Measurements from ENCODE around the gene KDM2B. TPM values are rescaled to one million over a fixed set of nuclear protein-coding genes. Genes with fewer than 3 reads are reported as not detected.

The KDM2B gene
- polyA plus RNA-seq, 1 donor from 2014 or later, result 85.5 TPM

- no peak overlapping the region for H3K9ac ChIP-seq (ENCODE audit: low read length)
- H4K20me1 ChIP-seq (ENCODE audit: insufficient read depth), result no peaks in the 10 kb centered on the region
- H3K27ac ChIP-seq (ENCODE audit: low read length), result no peak overlapping the region
- H3K9me2 ChIP-seq (ENCODE audit: insufficient read depth, low read length), result no peaks in the 10 kb centered on the region
- H3K79me2 ChIP-seq (replicated peaks; ENCODE audit: insufficient read depth, low read length), result no peaks in the 10 kb centered on the region
- no peak overlapping the region for H2AFZ ChIP-seq (ENCODE audit: low read depth, low read length)
- no peak overlapping the region for H3K4me3 ChIP-seq (ENCODE audit: low read length)
- H3K4me2 ChIP-seq (ENCODE audit: low read length), result no peak overlapping the region
- H3K9me3 ChIP-seq (ENCODE audit: low read length), result no peaks in the 10 kb centered on the region
- TF ChIP-seq MXI1 (conservative IDR thresholded peaks at IDR 0.05; ENCODE audit: poor library complexity, severe bottlenecking) (no peak), EP300 (conservative IDR thresholded peaks at IDR 0.05; ENCODE audit: poor library complexity, severe bottlenecking) (no peak), REST (IDR thresholded peaks at IDR 0.05; ENCODE audit: borderline replicate concordance) (no peak), RAD21 (conservative IDR thresholded peaks at IDR 0.05) (no peak), POLR2AphosphoS5 (IDR thresholded peaks at IDR 0.05) (no peak), EZH2 (IDR thresholded peaks at IDR 0.05; ENCODE audit: borderline replicate concordance, insufficient read depth, low read length, poor library complexity, severe bottlenecking) (no peak), CTCF (IDR thresholded peaks at IDR 0.05; ENCODE audit: poor library complexity, severe bottlenecking) (no peak), SMC3 (conservative IDR thresholded peaks at IDR 0.05; ENCODE audit: poor library complexity) (no peak), TAF1 (IDR thresholded peaks at IDR 0.05; ENCODE audit: low read depth) (no peak)
- H3F3A ChIP-seq (ENCODE audit: insufficient read depth, low read length, poor library complexity, severe bottlenecking), result no peaks in the 10 kb centered on the region
- H3K36me3 ChIP-seq (ENCODE audit: insufficient read depth, low read length), result no peaks in the 10 kb centered on the region
- H3K27me3 ChIP-seq (ENCODE audit: insufficient read depth, low read depth, low read length), result no peaks in the 10 kb centered on the region
These were observed 51.6 kb downstream of the KDM2B start for GRCh38 chr12:121529184-121529583.

- Histone ChIP-seq H2AFZ (ENCODE audit: low read depth, low read length) (no peak overlapping the region), H3K36me3 (ENCODE audit: insufficient read depth, low read length) (no peaks in the 10 kb centered on the region), H3K9ac (ENCODE audit: low read length) (no peak overlapping the region), H3F3A (ENCODE audit: insufficient read depth, low read length, poor library complexity, severe bottlenecking) (no peaks in the 10 kb centered on the region), H3K9me2 (ENCODE audit: insufficient read depth, low read length) (no peaks in the 10 kb centered on the region), H3K27me3 (ENCODE audit: insufficient read depth, low read depth, low read length) (no peaks in the 10 kb centered on the region), H3K4me3 (ENCODE audit: low read length) (no peak overlapping the region), H3K4me2 (ENCODE audit: low read length) (no peak overlapping the region), H3K79me2 (replicated peaks; ENCODE audit: insufficient read depth, low read length) (no peaks in the 10 kb centered on the region), H4K20me1 (ENCODE audit: insufficient read depth) (no peaks in the 10 kb centered on the region), H3K9me3 (ENCODE audit: low read length) (no peaks in the 10 kb centered on the region), H3K27ac (ENCODE audit: low read length) (no peak overlapping the region)
- TF ChIP-seq EZH2 (IDR thresholded peaks at IDR 0.05; ENCODE audit: borderline replicate concordance, insufficient read depth, low read length, poor library complexity, severe bottlenecking) (no peak), POLR2AphosphoS5 (IDR thresholded peaks at IDR 0.05) (no peak), CTCF (IDR thresholded peaks at IDR 0.05; ENCODE audit: poor library complexity, severe bottlenecking) (no peak), TAF1 (IDR thresholded peaks at IDR 0.05; ENCODE audit: low read depth) (no peak), RAD21 (conservative IDR thresholded peaks at IDR 0.05) (no peak), REST (IDR thresholded peaks at IDR 0.05; ENCODE audit: borderline replicate concordance) (no peak), MXI1 (conservative IDR thresholded peaks at IDR 0.05; ENCODE audit: poor library complexity, severe bottlenecking) (no peak), SMC3 (conservative IDR thresholded peaks at IDR 0.05; ENCODE audit: poor library complexity) (no peak), EP300 (conservative IDR thresholded peaks at IDR 0.05; ENCODE audit: poor library complexity, severe bottlenecking) (no peak)
These were observed 55.4 kb downstream of the KDM2B start for GRCh38 chr12:121525411-121525810.
